Activated naive CD8-positive, alpha-beta T cell (primary cell): ENCODE results near the gene MAN1A1.

ENCODE experiments used
- H3K27ac Mint-ChIP-seq: one replicate; pipeline ENCODE4 v1.8.0; 2021; ENCODE audit warnings: mixed read lengths
- H3K27me3 Mint-ChIP-seq: one replicate; pipeline ENCODE4 v1.8.0; 2021; ENCODE audit warnings: mixed read lengths
- H3K36me3 Mint-ChIP-seq: one replicate; pipeline ENCODE4 v1.8.0; 2021; ENCODE audit warnings: mixed read lengths
- H3K4me1 Mint-ChIP-seq: one replicate; pipeline ENCODE4 v1.8.0; 2021; ENCODE audit warnings: low read depth, mixed read lengths
- H3K4me3 Mint-ChIP-seq: one replicate; pipeline ENCODE4 v1.8.0; 2021; ENCODE audit warnings: mild to moderate bottlenecking, mixed read lengths
- H3K9me3 Mint-ChIP-seq: one replicate; pipeline ENCODE4 v1.8.0; 2021; ENCODE audit warnings: low read depth, mixed read lengths

Gene MAN1A1

DNA sequence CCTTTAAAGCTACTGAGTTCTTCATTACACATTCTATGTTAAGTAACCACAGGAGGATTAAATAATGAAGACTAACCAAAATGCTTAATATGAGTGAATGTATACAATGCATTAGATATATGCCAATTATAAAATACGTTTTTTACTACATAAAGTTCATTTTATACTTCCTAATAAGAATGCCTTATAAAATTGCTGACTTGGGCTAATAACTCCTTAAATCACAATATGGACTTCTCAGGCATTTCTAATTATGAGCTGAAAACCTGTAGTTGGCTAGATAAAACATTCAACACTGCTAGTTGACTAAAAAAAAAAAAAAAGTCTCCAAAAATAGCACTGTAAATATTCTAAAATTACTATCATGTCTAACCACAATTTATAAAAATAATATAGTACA is 11.8 kb downstream of the MAN1A1 start:
- H3K9me3 Mint-ChIP-seq: no peaks in the 10 kb centered on the region
- H3K4me1 Mint-ChIP-seq: peaks cover 36% of the 10 kb centered on the region
- H3K4me3 Mint-ChIP-seq: no peak overlapping the region
- no peak overlapping the region for H3K27ac Mint-ChIP-seq
- peaks cover 9% of the 10 kb centered on the region for H3K36me3 Mint-ChIP-seq
- no peaks in the 10 kb centered on the region for H3K27me3 Mint-ChIP-seq

DNA sequence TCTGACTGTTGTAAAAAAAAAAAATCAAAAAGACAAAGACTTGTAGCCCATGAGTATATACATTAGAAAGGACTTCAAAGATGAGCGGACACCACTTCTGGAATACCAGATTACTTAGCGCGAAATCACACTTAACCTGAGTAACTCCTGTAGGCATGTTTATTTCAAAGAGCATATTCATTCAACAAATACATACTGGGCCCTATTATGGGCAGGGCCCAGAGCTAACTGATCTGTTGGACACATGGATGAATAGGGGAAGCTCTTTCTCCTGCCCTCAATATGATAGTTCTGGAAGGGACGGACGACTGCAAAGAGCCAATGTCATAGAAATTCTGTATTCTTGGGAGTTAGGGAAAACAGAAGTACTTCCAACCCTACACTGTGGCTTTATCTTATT is 12.3 kb downstream of the MAN1A1 start:
- Mint-ChIP-seq H3K36me3 (peaks cover 9% of the 10 kb centered on the region), H3K27me3 (no peaks in the 10 kb centered on the region), H3K4me1 (peaks cover 35% of the 10 kb centered on the region), H3K27ac (peak overlapping the region; percentile 46), H3K9me3 (no peaks in the 10 kb centered on the region), H3K4me3 (no peak overlapping the region)

DNA sequence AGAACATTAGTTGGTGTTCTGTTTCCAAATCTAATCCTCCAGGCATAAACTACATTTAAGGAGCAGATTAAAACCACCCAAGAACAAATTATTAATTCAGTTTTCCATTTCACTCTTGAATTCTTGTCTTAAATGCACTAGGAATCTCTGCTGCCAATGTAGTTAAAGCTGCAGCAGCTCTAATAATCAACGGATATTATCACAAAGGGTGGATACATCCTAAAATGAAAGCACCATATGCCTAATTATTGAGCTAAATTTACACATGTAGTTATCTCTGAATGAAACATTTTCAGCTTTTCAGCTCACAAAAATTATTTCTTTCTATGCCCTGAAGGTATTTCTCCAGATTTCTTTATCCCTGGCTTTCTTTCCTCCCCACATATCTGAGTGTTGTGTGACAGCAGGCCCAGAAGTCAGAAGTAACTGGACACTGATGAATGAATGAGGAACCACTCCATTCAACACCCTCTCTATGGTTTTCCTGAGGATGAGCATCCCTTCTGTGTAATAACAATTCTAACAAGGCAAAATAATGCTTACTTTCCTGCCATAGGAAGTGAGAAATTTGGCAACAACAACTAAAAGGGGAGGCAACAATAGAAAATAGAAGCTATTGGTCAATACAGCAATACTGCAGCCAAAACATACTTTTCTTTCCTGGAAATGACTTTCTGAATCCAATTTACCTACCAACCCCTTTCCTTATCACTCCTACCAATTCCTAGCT is 14.9 kb downstream of the MAN1A1 start:
- Mint-ChIP-seq H3K27ac (no peak overlapping the region), H3K36me3 (peaks cover 13% of the 10 kb centered on the region), H3K27me3 (no peaks in the 10 kb centered on the region), H3K4me3 (no peak overlapping the region), H3K9me3 (no peaks in the 10 kb centered on the region), H3K4me1 (peaks cover 30% of the 10 kb centered on the region)

DNA sequence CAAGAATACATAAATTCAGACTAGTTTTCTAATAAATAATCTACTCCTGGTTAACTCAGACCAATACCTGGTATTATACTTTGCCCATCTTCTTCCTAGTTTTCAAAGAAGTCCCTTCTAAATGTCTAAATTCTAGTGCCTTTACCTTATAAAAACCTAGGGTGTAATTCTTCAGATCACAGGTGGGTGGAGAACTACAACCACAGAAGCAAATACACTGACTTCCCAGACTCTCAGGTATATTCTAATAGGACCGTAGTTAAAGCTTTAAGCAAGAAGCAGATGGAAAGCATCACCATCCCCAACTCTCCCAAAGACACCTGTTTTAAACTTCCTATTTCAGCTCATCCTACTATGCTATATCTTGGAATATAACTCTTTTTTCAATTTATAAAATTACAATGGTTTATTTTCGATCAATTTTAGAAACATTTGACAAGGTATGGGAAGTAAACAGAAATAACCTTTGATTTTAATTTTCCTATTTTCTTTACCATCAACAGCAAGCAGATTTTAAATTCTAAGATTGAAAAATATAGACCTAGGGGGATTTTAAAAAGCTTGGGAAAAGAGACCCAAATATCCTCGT is 15.8 kb downstream of the MAN1A1 start:
- Mint-ChIP-seq H3K27me3 (no peaks in the 10 kb centered on the region), H3K27ac (no peak overlapping the region), H3K4me1 (peaks cover 24% of the 10 kb centered on the region), H3K4me3 (no peak overlapping the region), H3K36me3 (peaks cover 11% of the 10 kb centered on the region), H3K9me3 (no peaks in the 10 kb centered on the region)

DNA sequence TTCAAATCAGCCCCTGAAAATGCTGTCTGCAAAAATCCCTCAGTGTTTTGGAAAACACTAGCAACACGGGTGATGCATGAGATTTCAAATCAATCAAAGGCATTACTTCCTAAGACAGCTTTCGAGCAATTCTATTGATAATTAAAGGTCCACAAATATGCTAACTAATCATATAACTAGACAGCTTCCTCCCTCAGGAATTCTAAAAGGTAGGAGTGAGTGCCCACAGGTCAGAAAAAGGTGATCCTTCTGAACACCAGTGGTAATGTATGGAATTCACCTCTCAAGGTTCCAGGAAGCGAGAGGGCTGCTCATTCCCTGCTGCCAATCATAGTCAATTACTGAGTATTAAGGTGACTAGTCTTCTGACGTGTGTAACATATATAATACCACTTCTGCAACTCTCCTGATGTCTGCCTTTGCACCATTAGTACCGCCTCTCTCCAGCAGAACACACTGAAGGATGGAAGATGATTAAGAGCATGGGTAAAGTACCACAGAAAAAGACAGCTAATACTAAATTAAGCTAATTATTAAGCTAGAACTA is 16.4 kb downstream of the MAN1A1 start:
- Mint-ChIP-seq H3K9me3 (no peaks in the 10 kb centered on the region), H3K4me1 (peaks cover 23% of the 10 kb centered on the region), H3K4me3 (no peak overlapping the region), H3K27ac (no peak overlapping the region), H3K36me3 (peaks cover 14% of the 10 kb centered on the region), H3K27me3 (no peaks in the 10 kb centered on the region)

DNA sequence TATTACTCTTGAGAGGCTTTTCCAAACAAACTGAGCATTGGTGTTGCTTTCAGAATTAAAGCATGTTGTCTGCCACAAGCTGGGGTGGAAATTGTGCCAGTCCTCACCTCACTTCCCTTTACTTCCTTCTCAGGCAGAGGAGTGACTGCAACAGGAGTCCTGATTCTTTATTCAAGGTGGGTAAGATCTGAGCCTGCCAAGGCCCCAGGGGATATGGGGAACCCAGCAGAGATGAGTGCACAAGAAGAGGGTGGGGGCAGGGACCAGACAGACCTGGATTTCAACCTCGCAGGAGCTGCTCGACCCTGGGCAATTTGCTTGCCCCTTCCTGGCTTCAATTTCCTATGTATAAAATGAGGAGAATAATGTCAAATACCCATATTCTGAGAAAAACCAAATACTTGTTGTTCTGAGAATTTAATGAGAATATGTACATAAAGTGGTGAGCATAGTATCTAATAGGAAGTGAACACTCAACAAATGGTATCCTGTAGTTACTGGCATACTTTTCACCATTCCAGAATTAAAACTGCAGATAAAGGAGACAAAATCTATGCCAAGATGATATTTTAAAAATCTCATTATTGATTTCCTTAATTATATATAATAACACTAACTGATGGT is 17.8 kb downstream of the MAN1A1 start:
- no peak overlapping the region for H3K27ac Mint-ChIP-seq
- H3K4me3 Mint-ChIP-seq: no peak overlapping the region
- peaks cover 10% of the 10 kb centered on the region for H3K36me3 Mint-ChIP-seq
- H3K9me3 Mint-ChIP-seq: no peaks in the 10 kb centered on the region
- peaks cover 13% of the 10 kb centered on the region for H3K4me1 Mint-ChIP-seq
- H3K27me3 Mint-ChIP-seq: no peaks in the 10 kb centered on the region

DNA sequence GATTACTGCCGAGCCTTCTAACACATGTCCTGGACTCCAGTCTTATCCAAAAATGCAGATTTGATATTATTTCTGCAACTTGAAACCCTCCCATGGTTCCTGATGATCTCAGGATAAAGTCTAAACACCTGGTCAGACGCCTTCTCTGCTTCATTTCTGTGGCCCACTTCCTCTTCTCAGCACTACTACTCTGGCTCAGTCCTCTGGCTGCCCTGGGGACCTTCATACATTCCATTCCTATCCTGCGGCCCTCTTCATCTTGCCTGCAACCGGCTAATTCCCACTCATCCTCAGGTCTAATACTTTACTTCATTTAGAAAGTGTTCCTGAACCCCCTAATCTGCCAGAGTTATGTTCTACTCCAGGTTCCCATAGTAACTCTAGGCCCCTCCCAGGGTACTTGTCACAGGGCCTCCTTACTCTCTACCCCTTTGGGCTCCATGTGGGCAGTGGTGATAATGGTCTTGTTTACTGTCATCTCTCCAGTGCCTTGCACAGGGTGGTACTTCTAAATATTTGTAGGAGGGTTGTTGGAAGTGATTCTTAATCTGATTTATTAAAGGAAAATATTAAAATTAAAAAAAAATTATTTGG is 18.9 kb downstream of the MAN1A1 start:
- Mint-ChIP-seq H3K4me3 (no peak overlapping the region), H3K9me3 (no peaks in the 10 kb centered on the region), H3K27me3 (no peaks in the 10 kb centered on the region), H3K4me1 (peaks cover 6% of the 10 kb centered on the region), H3K27ac (no peak overlapping the region), H3K36me3 (peaks cover 15% of the 10 kb centered on the region)

DNA sequence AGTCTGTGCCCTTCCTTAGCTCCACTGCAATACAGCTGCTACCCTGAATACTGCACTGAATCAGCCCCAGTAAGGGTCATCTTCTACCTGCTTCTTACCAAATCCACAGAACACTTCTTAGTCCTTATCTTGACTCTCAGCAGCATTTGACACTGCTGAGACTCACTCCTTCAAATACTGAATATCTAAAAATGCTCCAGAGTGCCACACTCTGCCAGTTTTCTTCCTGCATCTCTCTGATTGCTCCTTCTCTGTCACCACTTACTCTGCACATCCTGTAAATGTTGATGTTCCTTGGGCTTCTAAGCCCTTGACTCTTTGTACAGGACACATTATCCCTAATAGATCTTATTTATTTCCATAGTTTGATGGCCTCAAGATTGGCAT is 19.8 kb downstream of the MAN1A1 start:
- Mint-ChIP-seq H3K27me3 (no peaks in the 10 kb centered on the region), H3K27ac (no peak overlapping the region), H3K36me3 (peaks cover 12% of the 10 kb centered on the region), H3K9me3 (no peaks in the 10 kb centered on the region), H3K4me3 (no peak overlapping the region), H3K4me1 (peaks cover 3% of the 10 kb centered on the region)

DNA sequence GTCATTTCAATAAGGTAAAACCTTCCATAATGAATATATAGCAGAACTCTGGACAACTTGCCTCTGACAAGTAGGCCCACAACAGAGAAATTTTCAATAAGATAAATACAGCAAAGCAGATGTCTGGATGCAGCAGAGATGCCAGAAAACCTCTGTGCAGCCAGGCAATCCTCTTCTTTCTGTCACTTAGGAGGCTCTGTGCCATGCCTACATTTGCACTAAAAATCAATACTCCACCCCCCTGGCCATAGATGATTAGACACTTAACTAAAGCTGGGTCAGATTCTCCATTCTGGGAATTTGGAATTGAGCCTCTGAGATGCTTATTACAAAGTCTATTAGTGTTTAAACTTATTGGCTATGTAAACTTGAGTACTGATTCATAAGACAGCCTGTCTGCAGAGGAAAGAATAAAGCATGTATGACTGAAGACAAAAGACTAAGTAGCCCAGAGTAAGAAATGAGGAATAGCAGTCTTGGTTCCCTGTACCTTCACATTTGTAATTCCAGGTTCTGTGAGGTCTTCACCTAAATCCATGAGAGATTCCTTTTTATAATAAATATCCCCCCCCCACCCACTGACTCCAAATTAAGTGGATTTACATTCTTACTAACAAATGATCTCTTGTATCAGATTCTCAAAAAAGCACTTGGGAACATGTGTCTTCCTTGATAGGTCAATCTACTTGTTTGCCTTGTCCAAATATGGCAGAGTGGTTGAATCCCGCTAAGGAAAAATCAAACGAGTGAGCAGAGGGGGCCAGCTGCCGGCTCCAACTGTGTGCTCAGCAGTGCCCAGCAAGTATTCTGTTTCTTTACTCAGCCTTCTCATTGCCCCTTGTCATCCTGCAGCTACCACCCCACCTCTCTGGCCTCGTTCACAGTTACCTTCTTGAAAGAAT is 20.4 kb downstream of the MAN1A1 start:
- H3K4me3 Mint-ChIP-seq: no peak overlapping the region
- peaks cover 3% of the 10 kb centered on the region for H3K4me1 Mint-ChIP-seq
- H3K27ac Mint-ChIP-seq: no peak overlapping the region
- H3K9me3 Mint-ChIP-seq: no peaks in the 10 kb centered on the region
- H3K27me3 Mint-ChIP-seq: no peaks in the 10 kb centered on the region
- H3K36me3 Mint-ChIP-seq: peaks cover 12% of the 10 kb centered on the region

DNA sequence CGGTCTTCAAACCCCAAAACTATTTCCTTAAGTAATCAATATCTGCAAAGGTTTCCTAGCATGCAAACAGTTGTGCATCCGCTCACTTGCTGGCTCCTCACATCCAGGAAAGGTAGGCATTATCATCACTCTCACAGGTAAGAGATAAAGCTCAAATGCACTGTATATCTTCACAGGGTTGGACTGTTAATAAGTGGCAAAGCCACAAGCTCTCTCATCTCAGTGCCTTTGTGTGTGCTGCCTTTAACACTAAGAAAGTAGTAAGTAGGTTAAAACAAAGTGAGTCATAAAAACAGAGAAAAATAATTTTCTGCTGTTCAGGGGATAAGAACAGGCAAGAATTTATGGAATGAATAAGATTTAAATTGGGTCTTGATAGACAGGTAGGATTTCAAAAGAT is 21.3 kb downstream of the MAN1A1 start:
- no peak overlapping the region for H3K27ac Mint-ChIP-seq
- peaks cover 4% of the 10 kb centered on the region for H3K4me1 Mint-ChIP-seq

DNA sequence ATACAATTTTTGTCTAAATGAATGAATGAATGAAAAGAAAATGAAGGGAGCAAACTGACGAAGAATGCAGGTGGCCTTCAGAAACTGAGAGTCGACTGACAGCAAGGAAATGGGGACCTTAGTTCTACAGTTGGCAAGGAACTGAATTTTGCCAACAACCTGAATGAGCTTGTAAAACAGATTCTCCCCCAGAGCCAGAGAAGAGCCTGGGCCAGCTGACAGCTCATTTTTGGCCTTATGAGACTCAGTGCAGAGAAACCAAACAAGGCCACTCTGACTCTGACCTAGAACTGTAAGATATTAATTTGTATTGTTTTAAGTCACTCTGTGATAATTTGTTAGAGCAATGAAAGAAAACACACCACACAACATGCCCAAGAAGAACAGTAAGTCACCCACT is 21.8 kb downstream of the MAN1A1 start:
- no peaks in the 10 kb centered on the region for H3K27me3 Mint-ChIP-seq

More for the DNA sequence above, 21.3 kb downstream of the MAN1A1 start:
- H3K9me3 Mint-ChIP-seq: no peaks in the 10 kb centered on the region
- no peak overlapping the region for H3K4me3 Mint-ChIP-seq
- no peaks in the 10 kb centered on the region for H3K27me3 Mint-ChIP-seq
- peaks cover 12% of the 10 kb centered on the region for H3K36me3 Mint-ChIP-seq

DNA sequence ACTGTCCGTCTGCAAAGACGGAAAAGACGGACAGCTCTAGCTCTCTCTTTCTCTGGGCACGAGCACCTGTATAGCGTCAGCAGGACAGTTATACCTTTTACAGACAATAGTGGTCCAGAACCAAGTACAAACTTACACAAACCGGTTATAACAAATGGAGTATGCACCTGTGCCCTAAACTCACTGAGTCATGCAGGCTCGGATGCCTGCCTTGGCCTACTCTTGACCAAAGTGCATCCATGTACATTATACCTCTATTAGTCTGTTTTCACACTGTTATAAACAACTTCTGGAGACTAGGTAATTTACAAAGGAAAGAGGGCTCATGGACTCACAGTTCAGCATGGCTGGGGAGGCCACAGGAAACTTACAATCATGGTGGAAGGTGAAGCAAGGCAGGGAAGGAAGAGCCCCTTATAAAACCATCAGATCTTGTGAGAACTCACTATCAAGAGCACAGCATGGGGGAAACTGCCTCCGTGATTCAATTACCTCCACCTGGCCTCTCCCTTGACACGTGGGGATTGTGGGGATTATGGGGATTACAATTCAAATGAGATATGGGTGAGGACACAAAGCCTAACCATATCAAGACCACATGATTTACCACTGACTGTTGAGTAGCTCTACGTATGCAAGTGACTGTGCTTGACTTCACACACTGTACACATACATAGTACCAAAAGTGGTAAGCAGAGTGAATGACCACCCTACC is 23.1 kb downstream of the MAN1A1 start:
- H3K27me3 Mint-ChIP-seq: no peaks in the 10 kb centered on the region
- peaks cover 18% of the 10 kb centered on the region for H3K4me1 Mint-ChIP-seq
- no peak overlapping the region for H3K4me3 Mint-ChIP-seq
- no peaks in the 10 kb centered on the region for H3K9me3 Mint-ChIP-seq
- no peak overlapping the region for H3K27ac Mint-ChIP-seq
- H3K36me3 Mint-ChIP-seq: peaks cover 12% of the 10 kb centered on the region

More for the DNA sequence above, 21.8 kb downstream of the MAN1A1 start:
- no peak overlapping the region for H3K4me3 Mint-ChIP-seq
- H3K36me3 Mint-ChIP-seq: peaks cover 12% of the 10 kb centered on the region
- H3K9me3 Mint-ChIP-seq: no peaks in the 10 kb centered on the region
- peaks cover 9% of the 10 kb centered on the region for H3K4me1 Mint-ChIP-seq
- no peak overlapping the region for H3K27ac Mint-ChIP-seq

DNA sequence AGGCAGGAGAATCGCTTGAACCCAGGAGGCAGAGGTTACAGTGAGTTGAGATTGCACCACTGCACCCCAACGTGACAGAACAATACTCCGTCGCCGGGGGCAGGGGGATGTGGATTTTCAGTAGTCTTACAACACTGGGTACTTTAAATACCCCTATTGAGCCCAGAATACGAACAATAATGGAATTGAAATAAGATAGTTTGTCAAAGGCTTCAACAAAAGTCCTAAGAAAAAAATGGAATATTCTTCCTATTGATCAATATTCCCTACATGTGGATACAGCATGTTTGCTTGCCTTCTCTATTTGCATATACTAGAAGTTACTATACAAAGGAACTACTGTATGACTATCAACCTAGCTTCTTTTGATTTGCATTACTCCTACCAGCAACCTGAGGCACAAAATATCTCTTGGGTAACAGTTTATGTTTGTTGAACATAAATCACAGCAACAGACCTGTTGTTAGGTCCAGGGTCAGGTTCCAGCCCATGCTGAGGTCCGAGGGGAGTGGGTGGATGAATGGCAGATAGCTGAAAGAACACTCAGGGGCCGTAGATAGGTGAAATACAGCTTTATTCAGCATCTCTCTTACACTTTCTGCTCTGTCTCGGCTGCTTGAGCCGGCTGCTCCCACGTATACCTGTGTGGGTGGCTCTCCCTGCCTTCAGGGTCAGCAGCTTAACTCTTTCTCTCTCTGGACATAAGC is 23.8 kb downstream of the MAN1A1 start:
- peaks cover 18% of the 10 kb centered on the region for H3K4me1 Mint-ChIP-seq
- H3K27ac Mint-ChIP-seq: no peak overlapping the region
- H3K4me3 Mint-ChIP-seq: no peak overlapping the region
- H3K27me3 Mint-ChIP-seq: no peaks in the 10 kb centered on the region
- H3K36me3 Mint-ChIP-seq: peaks cover 12% of the 10 kb centered on the region
- H3K9me3 Mint-ChIP-seq: no peaks in the 10 kb centered on the region
